SK-N-SH (cell line): Measurements from ENCODE around the gene CRYAA. TPM values are rescaled to one million over a fixed set of nuclear protein-coding genes. Genes with fewer than 3 reads are reported as not detected.

Experiments
- CTCF ChIA-PET: fragments of 300-600, 350-600 bp; formaldehyde crosslinking; extraction: SDS; loops from one replicate; lab custom pipeline; 2021; lab: Yijun Ruan, JAX
- POLR2A ChIA-PET: fragments of 350-600 bp; sonication (Branson Sonifier 250); formaldehyde crosslinking; extraction: SDS; loops from one replicate; lab custom pipeline; 2020; ENCODE audit warnings: antibody characterized with exemption, inconsistent platforms; lab: Yijun Ruan, JAX
- DNase-seq: peaks from one replicate; pipeline ENCODE4 v3.0.0; 2012
- H2AFZ ChIP-seq: fragments of 200-600 bp; sonication (generic); 2 replicates; pipeline ENCODE4 v1.8.1; 2016; ENCODE audit warnings: antibody characterized with exemption, mild to moderate bottlenecking, low read depth
- H3F3A ChIP-seq: fragments of 200-600 bp; sonication (generic); replicated peaks from 2 replicates; pipeline ENCODE3; 2016; ENCODE audit warnings: antibody characterized with exemption, mild to moderate bottlenecking; ENCODE audit not compliant: insufficient read depth
- H3K27ac ChIP-seq, 2 experiments: fragments of 200-500 bp in 1 of 2; fragments of 200-600 bp in 1 of 2; sonication (Bioruptor generic) in 1 of 2; sonication (generic), shearing (Covaris generic) in 1 of 2; 2 replicates each; pipeline versions ENCODE4 v1.5.1 to v1.6.1; 2014 to 2016; ENCODE audit warnings: low read depth in 2 of 2, inconsistent platforms in 1 of 2, low read length in 1 of 2, mild to moderate bottlenecking in 1 of 2, mixed read lengths in 1 of 2
- H3K27me3 ChIP-seq: fragments of 200-600 bp; sonication (generic), shearing (Covaris generic); 2 replicates; pipeline ENCODE4 v1.6.1; 2016; ENCODE audit warnings: mixed run types; ENCODE audit not compliant: insufficient read depth
- H3K36me3 ChIP-seq, 2 experiments: fragments of 200-500 bp in 1 of 2; fragments of 200-600 bp in 1 of 2; sonication (Bioruptor generic) in 1 of 2; sonication (generic) in 1 of 2; replicated peaks in 1 of 2; 2 replicates each; pipeline versions ENCODE3 to v1.5.1; 2014 to 2016; ENCODE audit warnings: low read length in 1 of 2, mild to moderate bottlenecking in 1 of 2; ENCODE audit not compliant: insufficient read depth in 2 of 2, control insufficient read depth in 1 of 2
- H3K4me1 ChIP-seq, 2 experiments: fragments of 200-500 bp in 1 of 2; fragments of 200-600 bp in 1 of 2; sonication (Bioruptor generic) in 1 of 2; sonication (generic), shearing (Covaris generic) in 1 of 2; 2 replicates each; pipeline versions ENCODE4 v1.5.1 to v1.6.1; 2014 to 2016; ENCODE audit warnings: low read depth in 1 of 2, low read length in 1 of 2, mixed run types in 1 of 2; ENCODE audit not compliant: insufficient read depth in 2 of 2, control insufficient read depth in 1 of 2
- H3K4me2 ChIP-seq: fragments of 200-600 bp; sonication (generic), shearing (Covaris generic); 2 replicates; pipeline ENCODE4 v1.6.1; 2017; ENCODE audit warnings: mixed run types
- H3K4me3 ChIP-seq, 2 experiments: fragments of 200-500 bp in 1 of 2; fragments of 200-600 bp in 1 of 2; sonication (Bioruptor generic) in 1 of 2; sonication (generic), shearing (Covaris generic) in 1 of 2; 2 replicates each; pipeline versions ENCODE4 v1.5.1 to v1.8.1; 2014 to 2016; ENCODE audit warnings: low read depth in 2 of 2, inconsistent platforms in 1 of 2, low read length in 1 of 2, mild to moderate bottlenecking in 1 of 2, mixed read lengths in 1 of 2, moderate library complexity in 1 of 2
- H3K79me2 ChIP-seq: fragments of 200-600 bp; sonication (generic); 2 replicates; pipeline ENCODE4 v1.8.1; 2017; ENCODE audit warnings: mild to moderate bottlenecking; ENCODE audit not compliant: insufficient read depth
- H3K9ac ChIP-seq: fragments of 200-600 bp; sonication (generic); 2 replicates; pipeline ENCODE4 v1.6.1; 2017; ENCODE audit warnings: mixed run types
- H3K9me2 ChIP-seq: fragments of 200-600 bp; sonication (generic); 2 replicates; pipeline ENCODE4 v1.6.1; 2017; ENCODE audit warnings: mixed run types
- H3K9me3 ChIP-seq: fragments of 200-600 bp; sonication (generic); 2 replicates; pipeline ENCODE4 v1.6.1; 2017; ENCODE audit warnings: mixed run types, mild to moderate bottlenecking, moderate library complexity
- H4K20me1 ChIP-seq: fragments of 200-600 bp; sonication (generic); 2 replicates; pipeline ENCODE4 v1.6.1; 2017; ENCODE audit warnings: mild to moderate bottlenecking, mixed run types; ENCODE audit not compliant: insufficient read depth
- EP300 ChIP-seq, 2 experiments: IDR thresholded peaks; 2 replicates each; pipeline versions ENCODE4 v1.4.0 to v1.6.1; 2012; ENCODE audit warnings: borderline replicate concordance in 1 of 2, low read depth in 1 of 2, low read length in 1 of 2
- EZH2phosphoT487 ChIP-seq: fragments of 200-600 bp; sonication (generic); IDR thresholded peaks from 2 replicates; pipeline ENCODE4 v1.6.1; 2017; ENCODE audit warnings: low read depth, mixed run types, mild to moderate bottlenecking, antibody characterized with exemption, moderate library complexity, borderline replicate concordance
- FOSL2 ChIP-seq: IDR thresholded peaks from 2 replicates; pipeline ENCODE4 v1.4.0; 2012; ENCODE audit warnings: low read depth, mild to moderate bottlenecking, moderate library complexity, borderline replicate concordance
- IRF3 ChIP-seq: fragments of 150-350 bp; IDR thresholded peaks from 2 replicates; pipeline ENCODE4 v1.6.1; 2016; ENCODE audit warnings: mild to moderate bottlenecking, low read depth, low read length
- NRF1 ChIP-seq: IDR thresholded peaks from 2 replicates; pipeline ENCODE4 v1.6.1; 2012; ENCODE audit warnings: low read depth, mild to moderate bottlenecking, low read length
- USF1 ChIP-seq: IDR thresholded peaks from 2 replicates; pipeline ENCODE4 v1.4.0; 2012; ENCODE audit warnings: low read depth, borderline replicate concordance
- WGBS: methylation state at CpG from one replicate; pipeline ENCODE4 v1.1.6; 2017; ENCODE audit warnings: low lambda C conversion rate; 5-methylcytosine and 5-hydroxymethylcytosine counted together
- polyA plus RNA-seq, 3 experiments: library from polyadenylated mRNA; depleted of rRNA; stranded (reverse); fragments of >200 nt; gene quantifications; 2 replicates each; pipeline ENCODE4 v1.2.3, GENCODE V29; 2012

CRYAA gene
- polyA plus RNA-seq, 1 of the 3 experiments (the other 2 are of a cell fraction), result not detected

GRCh38 chr21:43209575-43210453, 41.0 kb downstream of the CRYAA start:
- Histone ChIP-seq H3K4me3 (no peak overlapping the region), H3F3A (no peaks in the 10 kb centered on the region), H3K9me3 (no peaks in the 10 kb centered on the region), H3K4me2 (no peak overlapping the region; the same call in 1 of the 2 replicates), H3K27me3 (no peaks in the 10 kb centered on the region; the same call in 1 of the 2 replicates), H4K20me1 (no peaks in the 10 kb centered on the region), H3K79me2 (no peaks in the 10 kb centered on the region), H3K9ac (no peak overlapping the region), H3K36me3 (no peaks in the 10 kb centered on the region), H2AFZ (0 out of 2 replicates have a peak overlapping the region, but pooled peaks have one; percentile 38), H3K9me2 (no peaks in the 10 kb centered on the region), H3K27ac (no peak overlapping the region), H3K4me1 (peaks cover 0 to 2% of the 10 kb centered on the region in 2 experiments; a peak in 1 of 4 replicates)
- POLR2A ChIA-PET, result no interaction called here
- WGBS, result 44% methylated on average over 20 of the region's 36 CpGs
- peak; percentile 23 for DNase-seq
- no peak for TF ChIP-seq IRF3
- TF ChIP-seq FOSL2, result 0 out of 2 replicates have a peak, but pooled peaks have one; percentile 9
- CTCF ChIA-PET, result interaction anchor here (1.1 kb wide), 1 partner anchor 20 kb away, joined by 3 read pairs; no protein-coding TSS in a partner anchor

- Histone ChIP-seq H2AFZ (0 out of 2 replicates have a peak overlapping the region, but pooled peaks have one; percentile 38), H3K27ac (no peak overlapping the region), H3K4me3 (no peak overlapping the region), H3F3A (no peaks in the 10 kb centered on the region), H3K9ac (no peak overlapping the region), H4K20me1 (no peaks in the 10 kb centered on the region), H3K9me3 (no peaks in the 10 kb centered on the region), H3K36me3 (no peaks in the 10 kb centered on the region), H3K27me3 (no peaks in the 10 kb centered on the region; the same call in 1 of the 2 replicates), H3K4me2 (no peak overlapping the region), H3K9me2 (no peaks in the 10 kb centered on the region), H3K79me2 (no peaks in the 10 kb centered on the region)
- DNase-seq, result no peak
- CTCF ChIA-PET, result interaction anchor here (1.1 to 1.7 kb wide), 2 partner anchors 54 to 436 kb away, joined by 4 to 11 read pairs; no protein-coding TSS in a partner anchor
- TF ChIP-seq NRF1 (no peak), EP300 (IDR thresholded peaks at IDR 0.05; ENCODE audit: borderline replicate concordance in 1 of 2, low read depth in 1 of 2, low read length in 1 of 2) (no peak), USF1 (no peak), EZH2phosphoT487 (no peak), FOSL2 (no peak)
- TF ChIP-seq, all 33 proteins: peak for 0
- H3K4me1 ChIP-seq, result peaks cover 0 to 2% of the 10 kb centered on the region in 2 experiments; a peak in 1 of 4 replicates
- POLR2A ChIA-PET, result no interaction called here
- WGBS, result 46% methylated on average over 7 of the region's 7 CpGs
Measured at GRCh38 chr21:43210454-43211071, 41.8 kb downstream of the CRYAA start.
